ENCODE measurements around the gene ZMIZ2.

- TF ChIP-seq, protein P1, sequence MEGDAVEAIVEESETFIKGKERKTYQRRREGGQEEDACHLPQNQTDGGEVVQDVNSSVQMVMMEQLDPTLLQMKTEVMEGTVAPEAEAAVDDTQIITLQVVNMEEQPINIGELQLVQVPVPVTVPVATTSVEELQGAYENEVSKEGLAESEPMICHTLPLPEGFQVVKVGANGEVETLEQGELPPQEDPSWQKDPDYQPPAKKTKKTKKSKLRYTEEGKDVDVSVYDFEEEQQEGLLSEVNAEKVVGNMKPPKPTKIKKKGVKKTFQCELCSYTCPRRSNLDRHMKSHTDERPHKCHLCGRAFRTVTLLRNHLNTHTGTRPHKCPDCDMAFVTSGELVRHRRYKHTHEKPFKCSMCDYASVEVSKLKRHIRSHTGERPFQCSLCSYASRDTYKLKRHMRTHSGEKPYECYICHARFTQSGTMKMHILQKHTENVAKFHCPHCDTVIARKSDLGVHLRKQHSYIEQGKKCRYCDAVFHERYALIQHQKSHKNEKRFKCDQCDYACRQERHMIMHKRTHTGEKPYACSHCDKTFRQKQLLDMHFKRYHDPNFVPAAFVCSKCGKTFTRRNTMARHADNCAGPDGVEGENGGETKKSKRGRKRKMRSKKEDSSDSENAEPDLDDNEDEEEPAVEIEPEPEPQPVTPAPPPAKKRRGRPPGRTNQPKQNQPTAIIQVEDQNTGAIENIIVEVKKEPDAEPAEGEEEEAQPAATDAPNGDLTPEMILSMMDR (IDR thresholded peaks at IDR 0.05; ENCODE audit: insufficient read depth, low read depth, low read length), result no peak
- TF ChIP-seq EZH2 (IDR thresholded peaks at IDR 0.05; ENCODE audit: insufficient read depth, low read length), result no peak
Measured at GRCh38 chr7:44757739-44758138, 9.1 kb downstream of the ZMIZ2 start.
